WTC11 (cell line): ENCODE results near the gene FAM32A. TPM values are rescaled to one million over a fixed set of nuclear protein-coding genes. Genes with fewer than 3 reads are reported as not detected.

Experiments
- ATAC-seq: fragments of 200-7000 bp; cut with Tn5 transposase; 2 replicates; pipeline ENCODE4 v1.10.0; 2021; ENCODE audit warnings: mild to moderate bottlenecking, moderate library complexity
- CTCF ChIA-PET: fragments of 300-600 bp; sonication (Branson Sonifier 250); formaldehyde crosslinking; loops from one replicate; lab custom pipeline; 2021; ENCODE audit warnings: antibody characterized with exemption; lab: Charles Lee
- POLR2A ChIA-PET: fragments of 350-600 bp; sonication (Branson Sonifier 250); formaldehyde crosslinking; loops from one replicate; lab custom pipeline; 2021; ENCODE audit warnings: antibody characterized with exemption; lab: Charles Lee
- DNase-seq: peaks from one replicate; pipeline ENCODE4 v3.0.0; 2021; ENCODE audit warnings: low spot score
- H3K27ac Mint-ChIP-seq: 2 replicates; pipeline ENCODE4 v1.8.0; 2021; ENCODE audit warnings: mixed read lengths
- H3K27me3 Mint-ChIP-seq: 2 replicates; pipeline ENCODE4 v1.8.0; 2021; ENCODE audit warnings: low read depth, mild to moderate bottlenecking, moderate library complexity, mixed read lengths
- H3K36me3 Mint-ChIP-seq: 2 replicates; pipeline ENCODE4 v1.8.0; 2021; ENCODE audit warnings: mixed read lengths
- H3K4me1 Mint-ChIP-seq: 2 replicates; pipeline ENCODE4 v1.8.0; 2022; ENCODE audit warnings: mixed read lengths
- H3K4me3 Mint-ChIP-seq: 2 replicates; pipeline ENCODE4 v1.8.0; 2021; ENCODE audit warnings: mild to moderate bottlenecking, moderate library complexity, mixed read lengths
- H3K9me3 Mint-ChIP-seq: 2 replicates; pipeline ENCODE4 v1.8.0; 2021; ENCODE audit warnings: mixed read lengths
- CBFB ChIP-seq: sonication (generic); formaldehyde crosslinking; IDR thresholded peaks from 2 replicates; pipeline ENCODE4 v1.8.1; 2022; ENCODE audit warnings: mild to moderate bottlenecking, low read depth, missing genetic modification reagents
- EMX1 ChIP-seq: fragments of 250-450 bp; sonication (Bioruptor Pico); IDR thresholded peaks from 2 replicates; pipeline ENCODE4 v1.8.0; 2021; ENCODE audit warnings: mild to moderate bottlenecking
- ESRRA ChIP-seq: sonication (generic); formaldehyde crosslinking; IDR thresholded peaks from 2 replicates; pipeline ENCODE4 v1.8.1; 2022; ENCODE audit warnings: mild to moderate bottlenecking, missing genetic modification reagents, borderline replicate concordance
- FOXK1 ChIP-seq: sonication (generic); formaldehyde crosslinking; IDR thresholded peaks from 2 replicates; pipeline ENCODE4 v1.8.0; 2022; ENCODE audit warnings: mild to moderate bottlenecking, moderate library complexity, missing genetic modification reagents
- GTF2I ChIP-seq: fragments of 250-450 bp; sonication (Bioruptor Pico); conservative IDR thresholded peaks from 2 replicates; pipeline ENCODE4 v1.4.0; 2021; ENCODE audit warnings: mild to moderate bottlenecking
- NFYB ChIP-seq: sonication (generic); formaldehyde crosslinking; conservative IDR thresholded peaks from 2 replicates; pipeline ENCODE4 v1.8.0; 2022; ENCODE audit warnings: low read depth, missing genetic modification reagents
- OVOL2 ChIP-seq: fragments of 250-450 bp; sonication (Bioruptor Pico); IDR thresholded peaks from 2 replicates; pipeline ENCODE4 v1.9.0; 2021; ENCODE audit warnings: mild to moderate bottlenecking, borderline replicate concordance
- RELA ChIP-seq: sonication (generic); formaldehyde crosslinking; IDR thresholded peaks from 2 replicates; pipeline ENCODE4 v1.8.1; 2022; ENCODE audit warnings: missing genetic modification reagents, mild to moderate bottlenecking, borderline replicate concordance
- SP1 ChIP-seq: sonication (generic); formaldehyde crosslinking; conservative IDR thresholded peaks from 2 replicates; pipeline ENCODE4 v1.8.1; 2022; ENCODE audit warnings: missing genetic modification reagents
- TCF7 ChIP-seq: sonication (generic); formaldehyde crosslinking; IDR thresholded peaks from 2 replicates; pipeline ENCODE4 v1.8.0; 2022; ENCODE audit warnings: mild to moderate bottlenecking, low read depth, missing genetic modification reagents, moderate library complexity
- TEAD4 ChIP-seq: sonication (generic); formaldehyde crosslinking; IDR thresholded peaks from 2 replicates; pipeline ENCODE4 v1.8.0; 2022; ENCODE audit warnings: mild to moderate bottlenecking, missing genetic modification reagents
- ZBTB21 ChIP-seq: sonication (generic); formaldehyde crosslinking; IDR thresholded peaks from 2 replicates; pipeline ENCODE4 v1.8.1; 2023; ENCODE audit warnings: mild to moderate bottlenecking, missing genetic modification reagents, borderline replicate concordance
- total RNA-seq: library from RNA; stranded (reverse); gene quantifications from 3 replicates; pipeline ENCODE4 v1.2.3, GENCODE V29; 2021
- TF ChIP-seq, protein P1 (sequence below): sonication (generic); formaldehyde crosslinking; IDR thresholded peaks from 2 replicates; pipeline ENCODE4 v1.8.1; 2023; ENCODE audit warnings: mild to moderate bottlenecking, missing genetic modification reagents
- TF ChIP-seq, protein P2 (sequence below): sonication (generic); formaldehyde crosslinking; IDR thresholded peaks from 2 replicates; pipeline ENCODE4 v1.8.1; 2023; ENCODE audit warnings: mild to moderate bottlenecking, moderate library complexity, missing genetic modification reagents
- TF ChIP-seq, protein P3 (sequence below): sonication (generic); formaldehyde crosslinking; IDR thresholded peaks from 2 replicates; pipeline ENCODE4 v1.8.1; 2023; ENCODE audit warnings: mild to moderate bottlenecking, missing genetic modification reagents, moderate library complexity
- TF ChIP-seq, protein P4 (sequence below): fragments of 250-450 bp; sonication (Bioruptor Pico); IDR thresholded peaks from 2 replicates; pipeline ENCODE4 v1.9.0; 2021; ENCODE audit warnings: mild to moderate bottlenecking
- TF ChIP-seq, protein P5 (sequence below): sonication (generic); formaldehyde crosslinking; IDR thresholded peaks from 2 replicates; pipeline ENCODE4 v1.8.0; 2023; ENCODE audit warnings: missing genetic modification reagents, mild to moderate bottlenecking, borderline replicate concordance
- TF ChIP-seq, protein P6 (sequence below): sonication (generic); formaldehyde crosslinking; IDR thresholded peaks from 2 replicates; pipeline ENCODE4 v1.8.0; 2022; ENCODE audit warnings: mild to moderate bottlenecking, missing genetic modification reagents
- TF ChIP-seq, protein P7 (sequence below): fragments of 250-450 bp; sonication (Bioruptor Pico); IDR thresholded peaks from 2 replicates; pipeline ENCODE4 v2.1.2; 2022; ENCODE audit warnings: mild to moderate bottlenecking, moderate library complexity
- TF ChIP-seq, protein P8 (sequence below): sonication (generic); formaldehyde crosslinking; IDR thresholded peaks from 2 replicates; pipeline ENCODE4 v1.8.0; 2022; ENCODE audit warnings: mild to moderate bottlenecking, missing genetic modification reagents

Gene FAM32A
- total RNA-seq, 1 experiment from 2014 or later, result 62.2 TPM

DNA sequence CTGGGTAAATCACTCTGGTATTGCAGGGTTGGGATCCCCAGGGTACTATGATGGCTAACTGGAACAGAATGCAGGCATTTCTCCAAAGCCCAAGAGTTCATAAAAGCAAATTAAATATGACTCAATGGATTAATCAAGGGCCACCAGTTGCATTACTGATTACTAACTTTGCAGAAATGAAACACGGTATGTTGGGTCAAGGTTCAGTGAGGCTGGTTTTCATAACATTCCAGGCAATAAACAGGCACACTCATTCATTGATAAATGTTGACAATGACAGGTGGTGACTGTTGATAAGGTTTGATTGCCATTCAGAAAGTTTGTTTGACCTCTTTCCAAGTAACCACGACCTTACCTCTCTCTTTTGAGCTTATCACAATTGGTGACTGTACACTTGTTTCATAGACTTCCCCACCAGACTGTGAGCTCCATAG, 12.0 kb downstream of the FAM32A start (continued):
- TF ChIP-seq, protein P1, sequence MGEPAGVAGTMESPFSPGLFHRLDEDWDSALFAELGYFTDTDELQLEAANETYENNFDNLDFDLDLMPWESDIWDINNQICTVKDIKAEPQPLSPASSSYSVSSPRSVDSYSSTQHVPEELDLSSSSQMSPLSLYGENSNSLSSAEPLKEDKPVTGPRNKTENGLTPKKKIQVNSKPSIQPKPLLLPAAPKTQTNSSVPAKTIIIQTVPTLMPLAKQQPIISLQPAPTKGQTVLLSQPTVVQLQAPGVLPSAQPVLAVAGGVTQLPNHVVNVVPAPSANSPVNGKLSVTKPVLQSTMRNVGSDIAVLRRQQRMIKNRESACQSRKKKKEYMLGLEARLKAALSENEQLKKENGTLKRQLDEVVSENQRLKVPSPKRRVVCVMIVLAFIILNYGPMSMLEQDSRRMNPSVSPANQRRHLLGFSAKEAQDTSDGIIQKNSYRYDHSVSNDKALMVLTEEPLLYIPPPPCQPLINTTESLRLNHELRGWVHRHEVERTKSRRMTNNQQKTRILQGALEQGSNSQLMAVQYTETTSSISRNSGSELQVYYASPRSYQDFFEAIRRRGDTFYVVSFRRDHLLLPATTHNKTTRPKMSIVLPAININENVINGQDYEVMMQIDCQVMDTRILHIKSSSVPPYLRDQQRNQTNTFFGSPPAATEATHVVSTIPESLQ (CRISPR knock-in tag), result no peak

DNA sequence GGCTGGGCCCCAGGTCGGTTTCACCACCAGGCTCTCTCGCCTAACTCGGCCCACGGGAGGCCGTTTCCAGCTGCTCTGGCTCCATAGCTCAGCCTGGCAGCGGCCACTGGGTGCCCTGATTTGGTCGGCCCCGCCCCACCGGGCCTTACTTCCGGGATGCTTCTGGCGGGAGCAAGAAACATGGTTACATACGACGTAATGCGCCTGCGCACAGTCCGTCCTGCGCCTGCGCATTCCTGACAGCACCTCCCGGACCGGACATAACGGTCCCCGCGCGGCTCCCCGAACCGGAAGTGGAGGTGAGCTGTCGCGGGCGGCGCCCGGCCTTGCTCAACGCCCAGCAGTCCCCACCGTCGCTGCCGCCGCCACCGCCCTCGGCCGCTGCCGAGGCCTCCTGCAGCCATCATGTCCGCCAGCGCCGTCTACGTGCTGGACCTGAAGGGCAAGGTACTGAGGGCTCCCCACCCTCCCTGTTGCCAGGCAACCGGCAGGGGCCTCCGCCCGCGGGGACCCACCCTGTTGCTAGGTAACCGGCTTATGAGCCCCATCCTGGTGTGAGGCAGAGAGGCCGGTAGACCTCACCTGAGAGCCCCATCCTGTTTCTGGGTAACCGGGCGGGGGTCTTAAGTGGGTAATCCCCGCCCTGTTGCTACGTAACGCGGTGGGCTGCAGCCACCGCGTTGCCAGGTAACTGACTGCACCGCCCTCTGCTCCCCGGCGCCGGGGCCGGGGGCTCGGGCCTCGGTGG, 12.6 kb downstream of the FAM32A start, which contains the start of gene AP1M1:
TSS of gene AP1M1 (plus strand) at position 290 of the 748 bp plus-strand sequence. CDS start at position 406, 116 bp downstream.
- H3K4me1 Mint-ChIP-seq, result peaks cover 17% of the 10 kb centered on the region
- peak within 1 kb of the TSS; percentile 89 for H3K4me3 Mint-ChIP-seq
- H3K27me3 Mint-ChIP-seq, result no peaks in the 10 kb centered on the region
- ATAC-seq, result peak; percentile 85
- ChIA-PET POLR2A (interaction anchor here (1.4 kb wide), 1 partner anchor 13 kb away, joined by 6 read pairs; the partner anchor contains the start of gene FAM32A), CTCF (interaction anchor here (0.6 to 3.1 kb wide), 5 partner anchors 12 to 375 kb away, joined by 3 to 39 read pairs (median 4); partner anchors contain the start of gene FAM32A)
- H3K27ac Mint-ChIP-seq, result peak within 1 kb of the TSS; percentile 97
- no peaks in the 10 kb centered on the region for H3K36me3 Mint-ChIP-seq
- H3K9me3 Mint-ChIP-seq, result no peaks in the 10 kb centered on the region
- DNase-seq, result peak; percentile 97
- TF ChIP-seq, protein P2, sequence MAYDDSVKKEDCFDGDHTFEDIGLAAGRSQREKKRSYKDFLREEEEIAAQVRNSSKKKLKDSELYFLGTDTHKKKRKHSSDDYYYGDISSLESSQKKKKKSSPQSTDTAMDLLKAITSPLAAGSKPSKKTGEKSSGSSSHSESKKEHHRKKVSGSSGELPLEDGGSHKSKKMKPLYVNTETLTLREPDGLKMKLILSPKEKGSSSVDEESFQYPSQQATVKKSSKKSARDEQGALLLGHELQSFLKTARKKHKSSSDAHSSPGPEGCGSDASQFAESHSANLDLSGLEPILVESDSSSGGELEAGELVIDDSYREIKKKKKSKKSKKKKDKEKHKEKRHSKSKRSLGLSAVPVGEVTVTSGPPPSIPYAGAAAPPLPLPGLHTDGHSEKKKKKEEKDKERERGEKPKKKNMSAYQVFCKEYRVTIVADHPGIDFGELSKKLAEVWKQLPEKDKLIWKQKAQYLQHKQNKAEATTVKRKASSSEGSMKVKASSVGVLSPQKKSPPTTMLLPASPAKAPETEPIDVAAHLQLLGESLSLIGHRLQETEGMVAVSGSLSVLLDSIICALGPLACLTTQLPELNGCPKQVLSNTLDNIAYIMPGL (CRISPR knock-in tag), result no peak
- TF ChIP-seq EMX1 (CRISPR knock-in tag), result no peak
- TF ChIP-seq ZBTB21, result no peak
- no peak for TF ChIP-seq TEAD4 (CRISPR knock-in tag)
- no peak for TF ChIP-seq ESRRA (CRISPR knock-in tag)
- TF ChIP-seq GTF2I (CRISPR knock-in tag), result no peak
- TF ChIP-seq, protein P3, sequence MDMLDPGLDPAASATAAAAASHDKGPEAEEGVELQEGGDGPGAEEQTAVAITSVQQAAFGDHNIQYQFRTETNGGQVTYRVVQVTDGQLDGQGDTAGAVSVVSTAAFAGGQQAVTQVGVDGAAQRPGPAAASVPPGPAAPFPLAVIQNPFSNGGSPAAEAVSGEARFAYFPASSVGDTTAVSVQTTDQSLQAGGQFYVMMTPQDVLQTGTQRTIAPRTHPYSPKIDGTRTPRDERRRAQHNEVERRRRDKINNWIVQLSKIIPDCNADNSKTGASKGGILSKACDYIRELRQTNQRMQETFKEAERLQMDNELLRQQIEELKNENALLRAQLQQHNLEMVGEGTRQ (CRISPR knock-in tag), result no peak
- TF ChIP-seq CBFB (CRISPR knock-in tag), result no peak
- no peak for TF ChIP-seq TCF7 (CRISPR knock-in tag)
- TF ChIP-seq, protein P4, sequence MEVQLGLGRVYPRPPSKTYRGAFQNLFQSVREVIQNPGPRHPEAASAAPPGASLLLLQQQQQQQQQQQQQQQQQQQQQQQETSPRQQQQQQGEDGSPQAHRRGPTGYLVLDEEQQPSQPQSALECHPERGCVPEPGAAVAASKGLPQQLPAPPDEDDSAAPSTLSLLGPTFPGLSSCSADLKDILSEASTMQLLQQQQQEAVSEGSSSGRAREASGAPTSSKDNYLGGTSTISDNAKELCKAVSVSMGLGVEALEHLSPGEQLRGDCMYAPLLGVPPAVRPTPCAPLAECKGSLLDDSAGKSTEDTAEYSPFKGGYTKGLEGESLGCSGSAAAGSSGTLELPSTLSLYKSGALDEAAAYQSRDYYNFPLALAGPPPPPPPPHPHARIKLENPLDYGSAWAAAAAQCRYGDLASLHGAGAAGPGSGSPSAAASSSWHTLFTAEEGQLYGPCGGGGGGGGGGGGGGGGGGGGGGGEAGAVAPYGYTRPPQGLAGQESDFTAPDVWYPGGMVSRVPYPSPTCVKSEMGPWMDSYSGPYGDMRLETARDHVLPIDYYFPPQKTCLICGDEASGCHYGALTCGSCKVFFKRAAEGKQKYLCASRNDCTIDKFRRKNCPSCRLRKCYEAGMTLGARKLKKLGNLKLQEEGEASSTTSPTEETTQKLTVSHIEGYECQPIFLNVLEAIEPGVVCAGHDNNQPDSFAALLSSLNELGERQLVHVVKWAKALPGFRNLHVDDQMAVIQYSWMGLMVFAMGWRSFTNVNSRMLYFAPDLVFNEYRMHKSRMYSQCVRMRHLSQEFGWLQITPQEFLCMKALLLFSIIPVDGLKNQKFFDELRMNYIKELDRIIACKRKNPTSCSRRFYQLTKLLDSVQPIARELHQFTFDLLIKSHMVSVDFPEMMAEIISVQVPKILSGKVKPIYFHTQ (CRISPR knock-in tag), result no peak
- no peak for TF ChIP-seq RELA
- TF ChIP-seq, protein P5, sequence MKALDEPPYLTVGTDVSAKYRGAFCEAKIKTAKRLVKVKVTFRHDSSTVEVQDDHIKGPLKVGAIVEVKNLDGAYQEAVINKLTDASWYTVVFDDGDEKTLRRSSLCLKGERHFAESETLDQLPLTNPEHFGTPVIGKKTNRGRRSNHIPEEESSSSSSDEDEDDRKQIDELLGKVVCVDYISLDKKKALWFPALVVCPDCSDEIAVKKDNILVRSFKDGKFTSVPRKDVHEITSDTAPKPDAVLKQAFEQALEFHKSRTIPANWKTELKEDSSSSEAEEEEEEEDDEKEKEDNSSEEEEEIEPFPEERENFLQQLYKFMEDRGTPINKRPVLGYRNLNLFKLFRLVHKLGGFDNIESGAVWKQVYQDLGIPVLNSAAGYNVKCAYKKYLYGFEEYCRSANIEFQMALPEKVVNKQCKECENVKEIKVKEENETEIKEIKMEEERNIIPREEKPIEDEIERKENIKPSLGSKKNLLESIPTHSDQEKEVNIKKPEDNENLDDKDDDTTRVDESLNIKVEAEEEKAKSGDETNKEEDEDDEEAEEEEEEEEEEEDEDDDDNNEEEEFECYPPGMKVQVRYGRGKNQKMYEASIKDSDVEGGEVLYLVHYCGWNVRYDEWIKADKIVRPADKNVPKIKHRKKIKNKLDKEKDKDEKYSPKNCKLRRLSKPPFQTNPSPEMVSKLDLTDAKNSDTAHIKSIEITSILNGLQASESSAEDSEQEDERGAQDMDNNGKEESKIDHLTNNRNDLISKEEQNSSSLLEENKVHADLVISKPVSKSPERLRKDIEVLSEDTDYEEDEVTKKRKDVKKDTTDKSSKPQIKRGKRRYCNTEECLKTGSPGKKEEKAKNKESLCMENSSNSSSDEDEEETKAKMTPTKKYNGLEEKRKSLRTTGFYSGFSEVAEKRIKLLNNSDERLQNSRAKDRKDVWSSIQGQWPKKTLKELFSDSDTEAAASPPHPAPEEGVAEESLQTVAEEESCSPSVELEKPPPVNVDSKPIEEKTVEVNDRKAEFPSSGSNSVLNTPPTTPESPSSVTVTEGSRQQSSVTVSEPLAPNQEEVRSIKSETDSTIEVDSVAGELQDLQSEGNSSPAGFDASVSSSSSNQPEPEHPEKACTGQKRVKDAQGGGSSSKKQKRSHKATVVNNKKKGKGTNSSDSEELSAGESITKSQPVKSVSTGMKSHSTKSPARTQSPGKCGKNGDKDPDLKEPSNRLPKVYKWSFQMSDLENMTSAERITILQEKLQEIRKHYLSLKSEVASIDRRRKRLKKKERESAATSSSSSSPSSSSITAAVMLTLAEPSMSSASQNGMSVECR (CRISPR knock-in tag), result no peak
- no peak for TF ChIP-seq NFYB (CRISPR knock-in tag)
- TF ChIP-seq, protein P6, sequence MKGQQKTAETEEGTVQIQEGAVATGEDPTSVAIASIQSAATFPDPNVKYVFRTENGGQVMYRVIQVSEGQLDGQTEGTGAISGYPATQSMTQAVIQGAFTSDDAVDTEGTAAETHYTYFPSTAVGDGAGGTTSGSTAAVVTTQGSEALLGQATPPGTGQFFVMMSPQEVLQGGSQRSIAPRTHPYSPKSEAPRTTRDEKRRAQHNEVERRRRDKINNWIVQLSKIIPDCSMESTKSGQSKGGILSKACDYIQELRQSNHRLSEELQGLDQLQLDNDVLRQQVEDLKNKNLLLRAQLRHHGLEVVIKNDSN (CRISPR knock-in tag), result no peak
- no peak for TF ChIP-seq OVOL2 (CRISPR knock-in tag)
- peak; percentile 76 for TF ChIP-seq SP1 (CRISPR knock-in tag)
- TF ChIP-seq, protein P7, sequence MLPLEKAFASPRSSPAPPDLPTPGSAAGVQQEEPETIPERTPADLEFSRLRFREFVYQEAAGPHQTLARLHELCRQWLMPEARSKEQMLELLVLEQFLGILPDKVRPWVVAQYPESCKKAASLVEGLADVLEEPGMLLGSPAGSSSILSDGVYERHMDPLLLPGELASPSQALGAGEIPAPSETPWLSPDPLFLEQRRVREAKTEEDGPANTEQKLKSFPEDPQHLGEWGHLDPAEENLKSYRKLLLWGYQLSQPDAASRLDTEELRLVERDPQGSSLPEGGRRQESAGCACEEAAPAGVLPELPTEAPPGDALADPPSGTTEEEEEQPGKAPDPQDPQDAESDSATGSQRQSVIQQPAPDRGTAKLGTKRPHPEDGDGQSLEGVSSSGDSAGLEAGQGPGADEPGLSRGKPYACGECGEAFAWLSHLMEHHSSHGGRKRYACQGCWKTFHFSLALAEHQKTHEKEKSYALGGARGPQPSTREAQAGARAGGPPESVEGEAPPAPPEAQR (CRISPR knock-in tag), result no peak
- TF ChIP-seq FOXK1 (CRISPR knock-in tag), result peak; percentile 83; the same call in 1 of the 2 replicates
- TF ChIP-seq, protein P8, sequence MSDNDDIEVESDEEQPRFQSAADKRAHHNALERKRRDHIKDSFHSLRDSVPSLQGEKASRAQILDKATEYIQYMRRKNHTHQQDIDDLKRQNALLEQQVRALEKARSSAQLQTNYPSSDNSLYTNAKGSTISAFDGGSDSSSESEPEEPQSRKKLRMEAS, result no peak; the same call in 1 of the 2 replicates
